ENCODE measurements around the gene MXD4.
"Not testable (repeated sequence)": the region's sequence is repeated elsewhere in the genome, so short reads cannot be mapped to it uniquely, and the experiment has no call there.

Gene MXD4

GRCh38 chr4:2249526-2250356, 12.2 kb downstream of the MXD4 start:
- DNase-seq = no peak

GRCh38 chr4:2248821-2249261, 13.1 kb downstream of the MXD4 start:
- no peak for DNase-seq

- DNase-seq = no peak
Measured at GRCh38 chr4:2248044-2248780, 13.7 kb downstream of the MXD4 start.

GRCh38 chr4:2247128-2248043, 14.5 kb downstream of the MXD4 start:
- DNase-seq = no peak

- no peak for DNase-seq
Measured at GRCh38 chr4:2246384-2247127, 15.4 kb downstream of the MXD4 start.

- no peak for DNase-seq
Measured at GRCh38 chr4:2245787-2246275, 16.1 kb downstream of the MXD4 start.

GRCh38 chr4:2245057-2245786, 16.7 kb downstream of the MXD4 start:
- no peak for DNase-seq

- DNase-seq = no peak
Measured at GRCh38 chr4:2243681-2244380, 18.1 kb downstream of the MXD4 start.

GRCh38 chr4:2241410-2242353, 20.2 kb downstream of the MXD4 start, which contains the start of the genes HAUS3 and POLN:
TSS of gene HAUS3 (minus strand) at chr4:2242121. CDS start at chr4:2240946, 1,175 bp downstream.
TSS of gene POLN (minus strand) at chr4:2242121. CDS start at chr4:2229231, 12,890 bp downstream.
- DNase-seq = peak; percentile 74 to 78

- no peak for DNase-seq
Measured at GRCh38 chr4:2241003-2241402, 20.9 kb downstream of the MXD4 start.

GRCh38 chr4:2236944-2237666, 24.8 kb downstream of the MXD4 start:
- no peak for DNase-seq

GRCh38 chr4:2231082-2231481, 30.8 kb downstream of the MXD4 start:
- DNase-seq = no peak

- no peak for DNase-seq
Measured at GRCh38 chr4:2226261-2226660, 35.6 kb downstream of the MXD4 start.

GRCh38 chr4:2222838-2223237, 39.1 kb downstream of the MXD4 start:
- DNase-seq = no peak

GRCh38 chr4:2221378-2221777, 40.5 kb downstream of the MXD4 start:
- not testable (repeated sequence) for DNase-seq

GRCh38 chr4:2220016-2220630, 41.8 kb downstream of the MXD4 start:
- DNase-seq = peak; percentile 7 to 52

- no peak for DNase-seq
Measured at GRCh38 chr4:2219233-2219760, 42.6 kb downstream of the MXD4 start.

GRCh38 chr4:2218436-2218835, 43.5 kb downstream of the MXD4 start:
- no peak for DNase-seq
